K562 (cell line): ENCODE results near the gene EXOSC6. TPM values are rescaled to one million over a fixed set of nuclear protein-coding genes. Genes with fewer than 3 reads are reported as not detected.
A peak's percentile ranks its signal among the peaks of the same experiment; 100 is the strongest.

Experiments used
- BHLHE40 ChIP-seq: IDR thresholded peaks from 2 replicates; pipeline ENCODE4 v1.6.1; 2011; ENCODE audit warnings: low read length, improper control_type of control experiment
- CC2D1A ChIP-seq: fragments of 450-650 bp; IDR thresholded peaks from 2 replicates; pipeline ENCODE4 v1.6.1; 2017; ENCODE audit warnings: mild to moderate bottlenecking
- CREBBP ChIP-seq: IDR thresholded peaks from one replicate; pipeline ENCODE4 v1.6.1; 2012; ENCODE audit warnings: low read depth, mild to moderate bottlenecking, control low read depth, inconsistent platforms, low read length
- ETV6 ChIP-seq, 3 experiments: fragments of 150-350 bp in 1 of 3; sonication (generic) in 1 of 3; formaldehyde crosslinking in 1 of 3; IDR thresholded peaks; 2 replicates each; pipeline versions ENCODE4 v1.6.1 to v1.8.0; 2014 to 2022; ENCODE audit warnings: borderline replicate concordance in 2 of 3, low read depth in 2 of 3, antibody characterized with exemption in 1 of 3, low read length in 1 of 3, mild to moderate bottlenecking in 1 of 3, missing genetic modification reagents in 1 of 3
- FOXA3 ChIP-seq, 2 experiments: fragments of 450-650 bp in 1 of 2; sonication (generic) in 1 of 2; formaldehyde crosslinking; IDR thresholded peaks in 1 of 2; conservative IDR thresholded peaks in 1 of 2; 2 replicates each; pipeline versions ENCODE4 v1.4.0 to v1.8.0; 2020 to 2022; ENCODE audit warnings: mild to moderate bottlenecking in 2 of 2, missing genetic modification reagents in 1 of 2
- FOXK2 ChIP-seq, 2 experiments: fragments of 450-650 bp; IDR thresholded peaks in 1 of 2; conservative IDR thresholded peaks in 1 of 2; 2 replicates each; pipeline ENCODE4 v1.6.1; 2016; ENCODE audit warnings: low read depth in 2 of 2, mild to moderate bottlenecking in 1 of 2
- GATA2 ChIP-seq: sonication (generic); formaldehyde crosslinking; IDR thresholded peaks from 2 replicates; pipeline ENCODE4 v1.4.0; 2020; ENCODE audit warnings: mild to moderate bottlenecking, missing genetic modification reagents
- KLF1 ChIP-seq: fragments of 450-650 bp; IDR thresholded peaks from 2 replicates; pipeline ENCODE4 v1.6.1; 2016; ENCODE audit warnings: missing genetic modification characterization, missing compliant biosample characterization
- NFYB ChIP-seq: IDR thresholded peaks from 2 replicates; pipeline ENCODE4 v1.6.1; 2011; ENCODE audit warnings: mild to moderate bottlenecking, moderate library complexity; ENCODE audit not compliant: insufficient read length; ENCODE audit errors: extremely low read depth
- NONO ChIP-seq, 2 experiments: fragments of 200-400 bp in 1 of 2; fragments of 450-650 bp in 1 of 2; formaldehyde crosslinking in 1 of 2; IDR thresholded peaks; 2 replicates each; pipeline ENCODE4 v1.6.1; 2017; ENCODE audit warnings: low read depth in 2 of 2, mild to moderate bottlenecking in 2 of 2, moderate library complexity in 2 of 2, low read length in 1 of 2
- PHF8 ChIP-seq: fragments of 200-600 bp; sonication (generic); IDR thresholded peaks from 2 replicates; pipeline ENCODE4 v1.6.1; 2012; ENCODE audit warnings: mixed run types, mild to moderate bottlenecking, inconsistent platforms, low read length, moderate library complexity, borderline replicate concordance
- POLR2G ChIP-seq: fragments of 200-400 bp; formaldehyde crosslinking; IDR thresholded peaks from 2 replicates; pipeline ENCODE4 v1.6.1; 2017; ENCODE audit warnings: low read depth, mild to moderate bottlenecking, antibody characterized with exemption, low read length, moderate library complexity
- SMAD1 ChIP-seq: fragments of 150-350 bp; IDR thresholded peaks from 2 replicates; pipeline ENCODE4 v1.6.1; 2014; ENCODE audit warnings: low read length, low read depth; ENCODE audit not compliant: partially characterized antibody
- SNRNP70 ChIP-seq: fragments of 200-400 bp; formaldehyde crosslinking; optimal IDR thresholded peaks from 2 replicates; pipeline ENCODE3; 2017; ENCODE audit warnings: low read depth, low read length
- TAF9B ChIP-seq: fragments of 450-650 bp; IDR thresholded peaks from 2 replicates; pipeline ENCODE4 v1.6.1; 2018; ENCODE audit warnings: mild to moderate bottlenecking; ENCODE audit not compliant: partially characterized antibody
- ZFPM2 ChIP-seq: fragments of 250-450 bp; sonication (Bioruptor Pico); IDR thresholded peaks from 2 replicates; pipeline ENCODE4 v1.5.1; 2022; ENCODE audit warnings: mild to moderate bottlenecking
- ZKSCAN8 ChIP-seq: fragments of 200-800 bp; sonication (Bioruptor generic); IDR thresholded peaks from 2 replicates; pipeline ENCODE4 v1.6.1; 2016; ENCODE audit warnings: missing genetic modification characterization, missing compliant biosample characterization
- ZNF197 ChIP-seq: fragments of 200-800 bp; sonication (Bioruptor generic); IDR thresholded peaks from 2 replicates; pipeline ENCODE4 v1.6.1; 2016; ENCODE audit warnings: low read depth, missing genetic modification characterization, missing compliant biosample characterization
- ZNF695 ChIP-seq: fragments of 450-650 bp; formaldehyde crosslinking; IDR thresholded peaks from 2 replicates; pipeline ENCODE4 v1.4.0; 2020; ENCODE audit warnings: mild to moderate bottlenecking, moderate library complexity
- polyA plus RNA-seq, 8 experiments: library from polyadenylated mRNA; depleted of rRNA in 4 of 8; stranded (reverse) in 5 of 8; unstranded in 3 of 8; fragments of >200 nt; fragmentation: Nextera tagmentation in 2 of 8; fragmentation: Illumina TruSeq in 1 of 8; extraction: Ambion mirVana in 2 of 8; extraction: Trizol in 1 of 8; gene quantifications; 2 replicates each; pipeline versions ENCODE4 v1.2.1 to v1.2.3, GENCODE V29; 2011 to 2014; ENCODE audit warnings: inconsistent platforms in 1 of 8, missing spikeins in 1 of 8
- total RNA-seq, 7 experiments: library from RNA; depleted of rRNA in 6 of 7; stranded (reverse); fragments of >200 nt in 6 of 7; fragmentation: Illumina TruSeq in 2 of 7; extraction: Trizol in 2 of 7; gene quantifications; 2 replicates each; pipeline versions ENCODE4 v1.2.1 to v1.2.3, GENCODE V29; 2011 to 2021; ENCODE audit warnings: low replicate concordance in 1 of 7
- TF ChIP-seq, protein P1 (sequence below): sonication (generic); formaldehyde crosslinking; IDR thresholded peaks from 2 replicates; pipeline ENCODE4 v1.8.1; 2023; ENCODE audit warnings: missing genetic modification reagents, mild to moderate bottlenecking, borderline replicate concordance
- TF ChIP-seq, protein P2 (sequence below): IDR thresholded peaks from 2 replicates; pipeline ENCODE4 v1.6.1; 2014; ENCODE audit warnings: antibody characterized with exemption

The EXOSC6 gene
- total and polyA plus RNA-seq, 9 of the 15 experiments (the other 6 are each of a cell fraction or from before 2014, with no cell fraction given) = 9.2 to 29.0 (median 15.6) TPM

DNA sequence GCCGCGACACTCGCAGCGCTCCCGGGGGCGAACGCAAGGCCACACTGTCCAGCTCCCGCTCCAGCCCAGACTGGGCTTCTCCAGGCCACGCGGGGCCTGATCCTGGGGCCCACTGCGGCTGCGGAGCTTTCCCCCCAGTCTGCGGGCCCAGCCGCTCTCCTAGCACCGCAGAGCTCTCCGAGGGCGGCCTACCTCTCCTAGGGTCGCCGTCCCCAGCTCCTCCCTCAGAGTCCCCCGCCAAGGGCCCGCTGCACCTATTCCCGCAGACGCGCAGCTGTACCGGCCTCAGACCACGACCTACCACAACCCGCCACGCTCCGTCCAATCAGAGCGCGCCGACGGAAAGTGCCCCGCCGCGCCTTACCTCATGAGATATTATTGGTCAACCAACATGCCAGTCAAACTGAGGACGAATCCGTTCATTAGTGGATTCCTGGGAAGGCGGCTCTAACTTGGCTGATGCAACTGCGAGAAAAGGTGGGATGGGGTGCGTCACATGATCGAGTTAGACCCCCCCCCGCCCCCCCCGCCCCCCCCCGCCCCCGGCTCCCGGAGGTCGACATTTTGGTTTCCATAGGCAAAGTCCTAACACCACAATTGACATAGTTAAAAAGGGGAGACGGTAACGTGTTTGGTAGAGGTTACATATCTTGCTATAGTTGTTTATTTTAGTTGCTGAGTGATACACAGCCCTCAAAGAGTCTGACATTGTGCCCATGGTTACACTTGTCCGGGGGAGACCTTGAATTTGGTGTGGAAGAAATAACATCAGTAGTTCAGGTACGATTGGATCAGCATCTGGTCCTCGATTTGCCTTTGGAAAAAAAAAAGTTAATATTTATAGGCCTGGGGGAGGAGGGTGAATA lies 37.7 kb upstream of the EXOSC6 start, which contains the start of gene AARS1 (continued):
- TF ChIP-seq, protein P1, sequence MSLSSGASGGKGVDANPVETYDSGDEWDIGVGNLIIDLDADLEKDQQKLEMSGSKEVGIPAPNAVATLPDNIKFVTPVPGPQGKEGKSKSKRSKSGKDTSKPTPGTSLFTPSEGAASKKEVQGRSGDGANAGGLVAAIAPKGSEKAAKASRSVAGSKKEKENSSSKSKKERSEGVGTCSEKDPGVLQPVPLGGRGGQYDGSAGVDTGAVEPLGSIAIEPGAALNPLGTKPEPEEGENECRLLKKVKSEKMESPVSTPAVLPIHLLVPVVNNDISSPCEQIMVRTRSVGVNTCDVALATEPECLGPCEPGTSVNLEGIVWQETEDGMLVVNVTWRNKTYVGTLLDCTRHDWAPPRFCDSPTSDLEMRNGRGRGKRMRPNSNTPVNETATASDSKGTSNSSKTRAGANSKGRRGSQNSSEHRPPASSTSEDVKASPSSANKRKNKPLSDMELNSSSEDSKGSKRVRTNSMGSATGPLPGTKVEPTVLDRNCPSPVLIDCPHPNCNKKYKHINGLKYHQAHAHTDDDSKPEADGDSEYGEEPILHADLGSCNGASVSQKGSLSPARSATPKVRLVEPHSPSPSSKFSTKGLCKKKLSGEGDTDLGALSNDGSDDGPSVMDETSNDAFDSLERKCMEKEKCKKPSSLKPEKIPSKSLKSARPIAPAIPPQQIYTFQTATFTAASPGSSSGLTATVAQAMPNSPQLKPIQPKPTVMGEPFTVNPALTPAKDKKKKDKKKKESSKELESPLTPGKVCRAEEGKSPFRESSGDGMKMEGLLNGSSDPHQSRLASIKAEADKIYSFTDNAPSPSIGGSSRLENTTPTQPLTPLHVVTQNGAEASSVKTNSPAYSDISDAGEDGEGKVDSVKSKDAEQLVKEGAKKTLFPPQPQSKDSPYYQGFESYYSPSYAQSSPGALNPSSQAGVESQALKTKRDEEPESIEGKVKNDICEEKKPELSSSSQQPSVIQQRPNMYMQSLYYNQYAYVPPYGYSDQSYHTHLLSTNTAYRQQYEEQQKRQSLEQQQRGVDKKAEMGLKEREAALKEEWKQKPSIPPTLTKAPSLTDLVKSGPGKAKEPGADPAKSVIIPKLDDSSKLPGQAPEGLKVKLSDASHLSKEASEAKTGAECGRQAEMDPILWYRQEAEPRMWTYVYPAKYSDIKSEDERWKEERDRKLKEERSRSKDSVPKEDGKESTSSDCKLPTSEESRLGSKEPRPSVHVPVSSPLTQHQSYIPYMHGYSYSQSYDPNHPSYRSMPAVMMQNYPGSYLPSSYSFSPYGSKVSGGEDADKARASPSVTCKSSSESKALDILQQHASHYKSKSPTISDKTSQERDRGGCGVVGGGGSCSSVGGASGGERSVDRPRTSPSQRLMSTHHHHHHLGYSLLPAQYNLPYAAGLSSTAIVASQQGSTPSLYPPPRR = no peak
- TF ChIP-seq FOXK2 (conservative IDR thresholded peaks at IDR 0.05 in 1 of 2, IDR thresholded peaks at IDR 0.05 in 1 of 2; ENCODE audit: low read depth in 2 of 2) = 0 out of 4 replicates have a peak, but pooled peaks have one; percentile 37 to 43
- TF ChIP-seq CREBBP = no peak
- TF ChIP-seq SNRNP70 = no peak
- peak; percentile 94 for TF ChIP-seq TAF9B
- no peak for TF ChIP-seq ZKSCAN8 (CRISPR knock-in tag)
- TF ChIP-seq PHF8 = peak; percentile 97
- TF ChIP-seq ZFPM2 (CRISPR knock-in tag) = peak; percentile 86; the same call in 1 of the 2 replicates
- TF ChIP-seq BHLHE40 = peak; percentile 9; the same call in 1 of the 2 replicates
- peak; percentile 94 for TF ChIP-seq SMAD1
- TF ChIP-seq NONO (IDR thresholded peaks at IDR 0.05; ENCODE audit: low read depth in 2 of 2, low read length in 1 of 2) = peak in 1 of 2 experiments; percentile 46; a peak in 2 of 4 replicates
- TF ChIP-seq ZNF197 (CRISPR knock-in tag) = no peak
- TF ChIP-seq ZNF695 (CRISPR knock-in tag) = no peak
- TF ChIP-seq CC2D1A = no peak
- no peak for TF ChIP-seq FOXA3 (CRISPR knock-in tag; conservative IDR thresholded peaks at IDR 0.05 in 1 of 2, IDR thresholded peaks at IDR 0.05 in 1 of 2)
- TF ChIP-seq, protein P2, sequence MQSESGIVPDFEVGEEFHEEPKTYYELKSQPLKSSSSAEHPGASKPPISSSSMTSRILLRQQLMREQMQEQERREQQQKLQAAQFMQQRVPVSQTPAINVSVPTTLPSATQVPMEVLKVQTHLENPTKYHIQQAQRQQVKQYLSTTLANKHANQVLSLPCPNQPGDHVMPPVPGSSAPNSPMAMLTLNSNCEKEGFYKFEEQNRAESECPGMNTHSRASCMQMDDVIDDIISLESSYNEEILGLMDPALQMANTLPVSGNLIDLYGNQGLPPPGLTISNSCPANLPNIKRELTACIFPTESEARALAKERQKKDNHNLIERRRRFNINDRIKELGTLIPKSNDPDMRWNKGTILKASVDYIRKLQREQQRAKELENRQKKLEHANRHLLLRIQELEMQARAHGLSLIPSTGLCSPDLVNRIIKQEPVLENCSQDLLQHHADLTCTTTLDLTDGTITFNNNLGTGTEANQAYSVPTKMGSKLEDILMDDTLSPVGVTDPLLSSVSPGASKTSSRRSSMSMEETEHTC = no peak; the same call in 1 of the 2 replicates
- no peak for TF ChIP-seq GATA2 (CRISPR knock-in tag)
- peak; percentile 94 for TF ChIP-seq NFYB
- peak; percentile 98 for TF ChIP-seq POLR2G
- TF ChIP-seq ETV6 (IDR thresholded peaks at IDR 0.05; ENCODE audit: borderline replicate concordance in 1 of 2, low read depth in 2 of 2, low read length in 1 of 2) = no peak
- TF ChIP-seq ETV6 (CRISPR knock-in tag; IDR thresholded peaks at IDR 0.05; ENCODE audit: borderline replicate concordance) = no peak; the same call in 1 of the 2 replicates
- no peak for TF ChIP-seq KLF1 (tag)
